GM21526 (cell line): ENCODE measurements around the gene STIM2.
"Not testable (repeated sequence)": the region's sequence is repeated elsewhere in the genome, so short reads cannot be mapped to it uniquely, and the experiment has no call there.

Experiments used
- ATAC-seq: cut with Tn5 transposase; IDR thresholded peaks from one replicate; pipeline ENCODE4 v1.9.1; 2021; ENCODE audit warnings: moderate library complexity; ENCODE audit not compliant: unreplicated experiment, low FRiP score

The STIM2 gene

GRCh38 chr4:27022963-27023362 lies 162.3 kb downstream of the STIM2 start:
- ATAC-seq: no peak

DNA sequence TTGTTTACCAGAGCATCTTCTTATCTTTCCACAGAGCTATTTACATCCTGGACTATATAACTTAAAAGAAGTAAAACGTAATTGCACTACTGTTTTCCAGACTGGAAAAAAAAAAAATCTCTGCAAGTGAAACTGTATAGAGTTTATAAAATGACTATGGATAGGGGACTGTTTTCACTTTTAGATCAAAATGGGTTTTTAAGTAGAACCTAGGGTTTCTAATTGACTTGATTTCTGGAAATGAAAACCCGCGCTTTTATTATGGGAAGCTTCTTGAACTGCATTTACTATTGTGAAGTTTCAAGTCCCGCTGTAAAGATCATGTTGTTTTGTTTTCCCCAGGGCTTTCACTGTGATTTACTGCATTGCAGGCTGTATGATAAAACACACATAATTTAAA lies 162.7 kb downstream of the STIM2 start:
- ATAC-seq: no peak

DNA sequence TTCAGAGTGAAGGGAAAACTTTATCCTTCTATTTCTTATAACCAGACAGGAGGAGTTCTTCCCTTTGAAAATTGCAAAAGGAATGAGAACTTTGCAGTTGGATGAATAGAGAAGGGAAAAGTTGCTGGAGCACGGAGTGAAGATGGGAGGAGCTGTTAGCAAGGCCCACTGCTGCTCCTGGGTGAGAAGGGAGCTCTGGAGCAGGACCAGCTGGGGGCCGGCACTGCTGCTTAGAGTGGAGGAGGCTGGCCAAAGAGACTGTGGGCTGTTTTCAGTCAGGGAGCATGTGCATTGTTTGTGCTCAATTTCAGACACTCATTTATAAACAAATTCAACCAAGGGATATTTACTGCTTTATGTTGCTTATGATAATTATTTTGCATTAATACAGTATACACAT lies 164.2 kb downstream of the STIM2 start:
- no peak for ATAC-seq

GRCh38 chr4:27027428-27027827 lies 166.8 kb downstream of the STIM2 start:
- ATAC-seq: no peak

- ATAC-seq: not testable (repeated sequence)
Measured at GRCh38 chr4:27035127-27035526, 174.5 kb downstream of the STIM2 start.

- no peak for ATAC-seq
Measured at GRCh38 chr4:27040356-27040755, 179.7 kb downstream of the STIM2 start.

- no peak for ATAC-seq
Measured at GRCh38 chr4:27042411-27042810, 181.8 kb downstream of the STIM2 start.

GRCh38 chr4:27043200-27043599 lies 182.6 kb downstream of the STIM2 start:
- ATAC-seq: no peak

- ATAC-seq: no peak
Measured at GRCh38 chr4:27046851-27047250, 186.2 kb downstream of the STIM2 start.

DNA sequence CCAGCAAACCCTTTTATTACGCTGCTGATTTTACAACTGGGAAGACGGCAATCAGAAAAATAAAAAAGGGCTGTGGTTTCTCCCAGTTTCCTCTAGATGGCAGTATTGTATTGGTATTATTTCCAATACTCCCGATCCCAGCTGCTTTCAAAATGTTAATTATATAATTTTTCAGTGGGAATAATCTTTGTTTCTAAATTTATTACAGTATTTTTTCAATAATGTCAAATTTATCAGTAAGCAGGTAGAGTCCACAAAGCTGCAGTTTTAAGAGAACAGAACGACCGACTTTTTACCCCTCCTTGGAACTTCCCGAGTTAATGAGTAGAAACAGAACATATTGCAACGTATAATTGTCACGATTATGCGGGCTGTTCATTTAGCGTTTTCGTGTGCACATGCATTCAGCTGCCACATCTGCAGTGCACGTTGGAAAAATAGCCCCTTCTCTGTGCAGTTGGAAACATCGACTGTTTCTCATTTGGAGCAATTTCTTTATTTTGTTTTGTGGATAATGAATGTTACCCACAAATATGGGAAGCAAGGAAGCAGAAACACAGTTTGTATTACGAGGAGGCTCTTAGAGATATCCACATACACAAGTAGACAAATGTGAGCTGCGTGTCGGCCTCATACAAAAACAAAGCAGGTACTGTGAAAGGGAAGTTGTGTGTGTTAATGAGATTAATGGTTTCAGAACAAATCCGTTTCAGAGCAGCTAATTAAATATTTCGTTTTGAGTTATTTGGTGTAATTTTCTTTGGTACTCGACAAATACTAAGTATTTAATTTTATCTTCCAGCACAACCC lies 188.0 kb downstream of the STIM2 start:
- ATAC-seq: no peak

DNA sequence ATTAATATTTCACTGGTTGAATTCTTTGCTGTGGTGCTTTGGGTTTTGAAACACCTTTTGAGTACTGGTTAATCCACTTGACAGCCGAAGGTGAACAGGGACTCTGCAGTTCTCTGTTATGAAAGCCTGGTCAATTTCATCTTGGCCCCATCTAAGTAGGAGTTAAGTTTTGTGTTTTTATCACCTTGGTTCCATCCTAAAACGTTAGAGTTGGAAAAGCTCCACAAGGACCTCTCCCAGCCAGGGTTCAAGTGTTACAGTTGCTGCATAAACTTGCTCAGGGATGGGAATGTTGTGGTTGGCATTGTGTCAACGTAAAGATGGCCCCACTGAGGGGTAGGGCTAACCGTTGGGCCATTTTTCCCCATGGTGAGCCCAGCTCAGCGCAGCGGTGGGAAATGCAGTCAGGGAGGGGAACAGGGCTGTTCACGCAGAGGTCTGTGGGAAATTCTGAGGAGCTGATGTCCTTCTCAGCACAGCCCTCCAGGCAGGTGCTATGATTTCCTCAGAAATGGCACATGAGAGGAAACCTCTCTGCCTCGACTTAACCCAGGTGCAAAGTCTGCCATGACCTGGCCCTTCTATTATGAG lies 188.7 kb downstream of the STIM2 start:
- ATAC-seq: no peak

GRCh38 chr4:27050731-27051130 lies 190.1 kb downstream of the STIM2 start:
- ATAC-seq: no peak

DNA sequence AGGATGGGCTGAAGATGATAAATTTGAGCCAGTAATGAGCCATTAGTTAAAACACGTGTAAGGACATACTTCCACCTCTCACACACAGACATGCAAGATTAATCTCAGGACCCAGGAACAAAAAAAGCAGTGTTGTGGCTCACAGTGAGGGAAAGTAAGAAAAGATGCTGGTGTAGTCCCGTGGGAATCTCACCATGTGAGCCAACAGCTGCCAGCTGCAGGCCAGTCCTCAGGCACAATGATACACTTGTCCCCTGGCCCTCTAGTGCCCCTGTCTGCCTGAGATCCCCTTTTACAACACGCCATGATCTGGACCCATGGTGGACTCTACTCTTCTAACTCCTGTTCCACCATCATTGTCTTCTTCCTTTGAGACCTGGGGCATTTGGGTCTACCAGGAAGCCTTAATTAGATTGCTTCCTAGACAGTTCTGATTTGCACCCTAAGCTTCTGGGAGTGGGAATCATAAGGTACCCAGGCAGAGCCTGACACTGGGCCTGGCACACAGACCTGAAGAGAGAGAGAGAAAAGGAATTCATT lies 194.7 kb downstream of the STIM2 start:
- ATAC-seq: no peak

DNA sequence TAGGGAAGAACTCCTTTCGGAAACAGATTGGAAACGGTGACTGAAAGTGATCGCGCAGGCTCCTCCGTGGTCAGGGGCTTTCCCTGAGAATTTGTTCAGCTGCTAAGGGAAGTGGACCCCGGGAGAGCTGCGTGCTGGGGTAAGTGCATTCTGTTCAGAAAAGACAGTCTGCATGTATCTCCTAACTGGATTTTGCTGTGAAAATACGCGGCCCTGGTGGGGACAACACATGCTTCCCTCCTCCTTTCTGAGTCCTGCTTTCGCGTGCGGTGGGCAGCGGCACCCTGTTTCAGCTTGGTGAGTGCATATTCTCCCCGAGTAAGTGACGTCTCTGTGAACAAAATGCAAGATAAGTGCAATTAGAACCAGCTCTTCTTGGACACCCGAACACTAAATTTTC lies 195.6 kb downstream of the STIM2 start:
- ATAC-seq: no peak

- no peak for ATAC-seq
Measured at GRCh38 chr4:27057053-27057452, 196.4 kb downstream of the STIM2 start.

GRCh38 chr4:27057662-27058061 lies 197.0 kb downstream of the STIM2 start:
- ATAC-seq: no peak

- no peak for ATAC-seq
Measured at GRCh38 chr4:27058819-27059406, 198.3 kb downstream of the STIM2 start.

- ATAC-seq: no peak
Measured at GRCh38 chr4:27059446-27059845, 198.8 kb downstream of the STIM2 start.

DNA sequence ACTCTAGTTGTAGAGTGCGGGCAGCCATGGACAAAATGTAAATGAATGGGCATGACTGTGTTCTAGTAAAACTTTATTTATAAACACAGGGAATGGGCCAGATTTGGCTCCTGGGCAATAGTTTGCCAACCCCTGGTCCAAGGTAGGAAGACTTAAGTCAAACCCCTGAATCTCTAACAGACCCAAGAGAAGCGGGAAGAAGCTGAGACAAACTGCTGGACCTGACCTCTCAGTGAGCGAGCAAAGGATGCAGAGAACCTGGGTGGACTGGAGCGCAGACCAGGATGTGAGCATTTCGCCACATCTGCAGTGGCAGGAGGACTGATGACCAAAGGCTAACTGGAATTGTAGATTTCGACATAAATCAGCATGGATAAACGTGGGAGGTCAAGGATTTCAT lies 201.6 kb downstream of the STIM2 start:
- ATAC-seq: no peak

DNA sequence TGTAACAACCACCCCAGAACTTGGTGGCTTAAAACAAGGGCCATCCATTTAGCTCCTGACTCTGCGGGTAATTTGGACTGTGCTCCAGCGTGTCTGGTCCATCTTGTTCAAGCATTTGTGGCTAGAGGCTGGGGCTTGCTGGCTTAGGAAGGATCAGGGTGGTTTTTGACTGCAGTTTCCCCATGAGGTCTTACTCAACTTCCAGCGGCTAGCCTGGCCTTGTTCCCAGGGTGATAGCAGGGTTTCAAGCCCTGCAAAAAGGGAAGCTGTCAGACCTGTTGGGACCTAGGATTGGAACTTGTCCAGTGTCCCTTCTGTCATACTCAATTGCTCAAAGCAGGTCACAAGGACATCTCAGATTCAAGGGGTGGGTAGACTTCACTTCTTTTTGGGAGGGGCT lies 205.9 kb downstream of the STIM2 start:
- no peak for ATAC-seq

DNA sequence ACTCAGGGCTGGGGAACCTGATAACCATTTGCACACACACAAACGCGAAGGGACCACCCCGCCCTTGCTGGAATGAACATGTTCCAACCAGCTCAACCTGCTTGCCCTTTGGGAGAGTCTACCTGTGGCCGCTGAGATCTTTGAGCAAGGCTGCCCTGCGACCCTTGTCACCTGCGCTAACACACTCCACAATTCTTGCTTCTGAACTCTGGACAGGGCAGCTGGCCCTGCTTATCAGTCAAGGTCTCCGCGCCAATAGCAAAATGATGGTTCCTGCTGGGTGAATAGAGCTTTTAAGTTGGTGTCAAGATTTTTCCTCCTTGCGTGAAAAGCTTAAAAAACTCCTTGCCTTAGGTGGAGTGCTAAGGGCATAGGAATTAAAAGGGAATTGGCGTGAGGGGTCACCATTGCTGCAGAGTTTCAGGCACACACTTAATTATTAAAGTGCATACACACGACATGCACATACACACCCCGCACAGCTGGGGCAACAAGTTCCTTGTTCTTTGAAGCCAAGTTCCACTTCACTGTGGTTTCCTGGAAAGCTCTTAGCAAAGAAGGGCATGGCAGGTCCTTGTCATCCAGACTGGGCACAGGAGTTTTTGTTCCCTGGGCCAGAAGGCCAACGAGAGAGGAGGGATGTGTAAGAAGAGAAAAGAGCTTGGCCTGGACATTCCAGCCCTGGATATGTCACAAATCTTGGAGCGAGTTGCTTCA lies 207.7 kb downstream of the STIM2 start:
- ATAC-seq: no peak
